ENCODE data around the gene ANKRD2. TPM values are rescaled to one million over a fixed set of nuclear protein-coding genes. Genes with fewer than 3 reads are reported as not detected.

ANKRD2 gene
- total and polyA plus RNA-seq, 10 of the 15 experiments (the other 5 are each of a cell fraction or from before 2014, with no cell fraction given) = 0.18 to 0.23 TPM; not detected in 8

DNA sequence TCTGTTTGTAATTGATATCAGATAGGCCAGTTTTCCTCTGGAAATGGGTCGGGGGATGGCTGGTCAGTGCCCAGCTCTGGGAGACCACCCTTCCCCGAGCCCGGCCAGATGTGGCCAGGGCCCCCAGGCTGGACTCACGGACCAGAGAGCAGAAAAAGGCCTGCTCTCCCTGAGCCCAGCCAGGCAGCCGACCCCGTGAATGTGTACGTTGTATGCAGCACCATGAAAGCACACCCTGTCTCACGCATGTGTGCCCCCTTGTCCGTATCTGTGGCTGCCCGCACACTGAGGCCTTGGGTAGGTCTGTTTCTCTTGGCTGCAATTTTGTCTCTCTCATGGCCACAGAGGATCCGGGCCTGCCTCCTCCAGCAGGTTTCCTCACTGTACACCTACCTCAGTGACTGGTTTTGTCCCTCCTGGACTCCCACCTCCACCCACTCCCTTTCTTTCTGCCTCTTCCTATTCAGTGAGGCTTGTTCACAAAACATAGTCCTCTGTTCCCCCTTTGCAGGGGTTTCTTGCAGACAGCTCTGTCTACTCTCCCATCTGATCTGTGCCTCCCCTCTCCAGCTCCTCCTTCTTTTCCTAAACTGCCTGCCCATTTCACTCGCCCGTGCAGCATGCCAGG, 23.6 kb upstream of the ANKRD2 start (continued):
- TF ChIP-seq MAX (IDR thresholded peaks at IDR 0.05; ENCODE audit: low read depth, low read length) (no peak), ATF7 (IDR thresholded peaks at IDR 0.05; ENCODE audit: low read depth) (no peak)

DNA sequence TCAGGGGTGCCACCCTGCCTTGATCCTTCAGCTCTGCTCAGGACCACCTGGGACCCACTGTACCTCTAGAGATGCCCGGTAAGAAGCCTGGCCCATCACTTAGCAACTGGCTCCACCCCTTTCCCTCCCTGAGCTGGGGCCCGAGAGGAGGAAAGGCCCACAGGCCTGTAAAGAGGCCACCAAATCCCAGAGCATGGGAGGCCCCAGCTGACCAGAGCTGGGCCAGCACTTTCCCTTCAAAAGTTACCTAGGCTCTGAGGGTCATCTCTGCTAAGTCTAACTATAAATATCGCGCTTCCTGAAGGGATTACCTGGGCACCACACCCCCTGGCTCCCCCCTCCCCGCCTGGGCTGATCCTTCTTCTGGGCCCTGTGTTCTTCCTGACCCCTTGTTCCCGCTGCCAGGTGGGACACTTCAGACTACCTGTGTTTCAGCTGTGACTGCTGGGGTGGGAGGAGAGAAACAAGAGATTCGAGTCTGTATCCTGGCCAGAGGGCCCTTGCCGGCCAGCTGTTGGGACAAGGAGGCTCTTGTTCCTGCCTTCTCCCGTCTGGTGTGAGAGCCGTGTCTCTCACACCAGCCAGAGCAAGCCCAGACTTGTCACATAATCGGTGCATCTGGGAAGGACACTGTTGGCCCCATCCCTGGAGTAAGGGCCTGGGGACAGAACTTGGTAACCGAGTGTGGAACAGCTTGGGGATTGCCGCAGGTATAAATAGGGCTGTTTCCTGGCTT, 22.8 kb upstream of the ANKRD2 start:
- in situ Hi-C loops (cut with MboI) (no loop called here), intact Hi-C loops (cut with micrococcal nuclease; ENCODE audit: unreplicated experiment) (no loop called here)
- no peaks in the 10 kb centered on the region for H3K27me3 ChIP-seq (replicated peaks in 1 of 2; ENCODE audit: control insufficient read depth in 2 of 2, insufficient read depth in 2 of 2, low read length in 1 of 2)
- no peaks in the 10 kb centered on the region for H3K36me3 ChIP-seq (ENCODE audit: control insufficient read depth in 2 of 2, insufficient read depth in 2 of 2, low read length in 1 of 2)
- FAIRE-seq = no peak
- SMC1A ChIA-PET (ENCODE audit: uncharacterized antibody, unreplicated experiment) = no interaction called here
- no TSS peak for BruUV-seq (replicated peaks)
- H4K20me1 ChIP-seq (ENCODE audit: control insufficient read depth, insufficient read depth) = no peaks in the 10 kb centered on the region
- H2AFZ ChIP-seq (ENCODE audit: control insufficient read depth, low read depth, low read length) = no peak overlapping the region
- H3K27ac ChIP-seq (ENCODE audit: control insufficient read depth, insufficient read depth) = no peak overlapping the region
- H3K4me3 ChIP-seq = no peak overlapping the region
- CTCF ChIA-PET = interaction anchor here (0.8 to 5.9 kb wide), 3 partner anchors 15 to 23 kb away, joined by 3 to 62 read pairs (median 4); partner anchors contain the start of gene ANKRD2
- DNase-seq (ENCODE audit: low read depth, low spot score) = no peak
- H3K4me2 ChIP-seq (ENCODE audit: control insufficient read depth, insufficient read depth) = no peak overlapping the region
- no peaks in the 10 kb centered on the region for H3K79me2 ChIP-seq (ENCODE audit: control insufficient read depth, insufficient read depth, low read length)
- POLR2A ChIA-PET = interaction anchor here (0.6 kb wide), 1 partner anchor 46 kb away, joined by 6 read pairs; no protein-coding TSS in a partner anchor
- H3K9ac ChIP-seq (ENCODE audit: control insufficient read depth, insufficient read depth, low read length) = no peak overlapping the region
- 69% methylated on average over 13 of the region's 13 CpGs for WGBS (ENCODE audit: insufficient coverage, insufficient replicate concordance, low lambda C conversion rate, missing lambda C conversion rate)
- ATAC-seq = 0 out of 3 replicates have a peak, but pooled peaks have one; percentile 8
- RAD21 ChIA-PET (ENCODE audit: unreplicated experiment) = interaction anchor here (1.1 kb wide), 1 partner anchor 106 kb away, joined by 3 read pairs; no protein-coding TSS in a partner anchor
- H3K9me3 ChIP-seq (replicated peaks; ENCODE audit: control insufficient read depth, insufficient read depth, low read length) = no peaks in the 10 kb centered on the region
- peaks cover 14% of the 10 kb centered on the region for H3K4me1 ChIP-seq (ENCODE audit: control insufficient read depth, insufficient read depth, low read length)
- TF ChIP-seq GATAD2B (conservative IDR thresholded peaks at IDR 0.05; ENCODE audit: low read depth) (no peak), TCF12 (IDR thresholded peaks at IDR 0.05; ENCODE audit: low read depth, low read length) (no peak), HDGF (IDR thresholded peaks at IDR 0.05) (no peak), NRF1 (conservative IDR thresholded peaks at IDR 0.05; ENCODE audit: low read depth, low read length) (no peak), MYC (IDR thresholded peaks at IDR 0.05; ENCODE audit: insufficient read depth, insufficient read length, insufficient replicate concordance, low read length, severe bottlenecking) (no peak), PML (IDR thresholded peaks at IDR 0.05; ENCODE audit: low read length) (no peak), SPI1 (IDR thresholded peaks at IDR 0.05; ENCODE audit: borderline replicate concordance, insufficient read depth, low read depth, low read length) (no peak)
- TF ChIP-seq, protein P1, sequence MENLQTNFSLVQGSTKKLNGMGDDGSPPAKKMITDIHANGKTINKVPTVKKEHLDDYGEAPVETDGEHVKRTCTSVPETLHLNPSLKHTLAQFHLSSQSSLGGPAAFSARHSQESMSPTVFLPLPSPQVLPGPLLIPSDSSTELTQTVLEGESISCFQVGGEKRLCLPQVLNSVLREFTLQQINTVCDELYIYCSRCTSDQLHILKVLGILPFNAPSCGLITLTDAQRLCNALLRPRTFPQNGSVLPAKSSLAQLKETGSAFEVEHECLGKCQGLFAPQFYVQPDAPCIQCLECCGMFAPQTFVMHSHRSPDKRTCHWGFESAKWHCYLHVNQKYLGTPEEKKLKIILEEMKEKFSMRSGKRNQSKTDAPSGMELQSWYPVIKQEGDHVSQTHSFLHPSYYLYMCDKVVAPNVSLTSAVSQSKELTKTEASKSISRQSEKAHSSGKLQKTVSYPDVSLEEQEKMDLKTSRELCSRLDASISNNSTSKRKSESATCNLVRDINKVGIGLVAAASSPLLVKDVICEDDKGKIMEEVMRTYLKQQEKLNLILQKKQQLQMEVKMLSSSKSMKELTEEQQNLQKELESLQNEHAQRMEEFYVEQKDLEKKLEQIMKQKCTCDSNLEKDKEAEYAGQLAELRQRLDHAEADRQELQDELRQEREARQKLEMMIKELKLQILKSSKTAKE (IDR thresholded peaks at IDR 0.05; ENCODE audit: low read depth, poor library complexity, severe bottlenecking) = no peak
- TF ChIP-seq, protein P2, sequence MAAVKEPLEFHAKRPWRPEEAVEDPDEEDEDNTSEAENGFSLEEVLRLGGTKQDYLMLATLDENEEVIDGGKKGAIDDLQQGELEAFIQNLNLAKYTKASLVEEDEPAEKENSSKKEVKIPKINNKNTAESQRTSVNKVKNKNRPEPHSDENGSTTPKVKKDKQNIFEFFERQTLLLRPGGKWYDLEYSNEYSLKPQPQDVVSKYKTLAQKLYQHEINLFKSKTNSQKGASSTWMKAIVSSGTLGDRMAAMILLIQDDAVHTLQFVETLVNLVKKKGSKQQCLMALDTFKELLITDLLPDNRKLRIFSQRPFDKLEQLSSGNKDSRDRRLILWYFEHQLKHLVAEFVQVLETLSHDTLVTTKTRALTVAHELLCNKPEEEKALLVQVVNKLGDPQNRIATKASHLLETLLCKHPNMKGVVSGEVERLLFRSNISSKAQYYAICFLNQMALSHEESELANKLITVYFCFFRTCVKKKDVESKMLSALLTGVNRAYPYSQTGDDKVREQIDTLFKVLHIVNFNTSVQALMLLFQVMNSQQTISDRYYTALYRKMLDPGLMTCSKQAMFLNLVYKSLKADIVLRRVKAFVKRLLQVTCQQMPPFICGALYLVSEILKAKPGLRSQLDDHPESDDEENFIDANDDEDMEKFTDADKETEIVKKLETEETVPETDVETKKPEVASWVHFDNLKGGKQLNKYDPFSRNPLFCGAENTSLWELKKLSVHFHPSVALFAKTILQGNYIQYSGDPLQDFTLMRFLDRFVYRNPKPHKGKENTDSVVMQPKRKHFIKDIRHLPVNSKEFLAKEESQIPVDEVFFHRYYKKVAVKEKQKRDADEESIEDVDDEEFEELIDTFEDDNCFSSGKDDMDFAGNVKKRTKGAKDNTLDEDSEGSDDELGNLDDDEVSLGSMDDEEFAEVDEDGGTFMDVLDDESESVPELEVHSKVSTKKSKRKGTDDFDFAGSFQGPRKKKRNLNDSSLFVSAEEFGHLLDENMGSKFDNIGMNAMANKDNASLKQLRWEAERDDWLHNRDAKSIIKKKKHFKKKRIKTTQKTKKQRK (IDR thresholded peaks at IDR 0.05; ENCODE audit: low read depth, low read length) = no peak

Data from GM12878 (cell line).